Left hindlimb (tissue), 1 donor: ENCODE results near the gene PKIB.

Experiments used
- DNase-seq: peaks from one replicate; pipeline ENCODE4 v3.0.0-alpha.2; 2018

The PKIB gene

DNA sequence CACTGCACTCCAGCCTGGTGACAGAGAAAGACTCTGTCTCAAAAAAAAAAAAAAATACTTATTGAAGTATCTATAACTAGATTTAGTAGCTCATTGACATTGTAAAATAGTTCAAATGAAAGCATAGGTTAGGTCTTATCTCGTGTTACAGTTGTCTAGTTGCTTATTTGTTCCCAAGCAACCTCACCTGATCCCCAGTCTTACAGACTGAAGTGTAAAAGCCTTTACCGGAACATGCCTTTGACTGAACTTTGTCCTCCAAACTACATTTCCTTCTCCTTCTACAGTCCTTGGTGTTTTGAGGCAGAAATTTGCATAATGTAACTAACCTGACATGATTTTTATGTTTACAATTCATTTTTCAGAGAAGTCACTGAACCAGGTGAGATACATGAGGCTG is 61.0 kb downstream of the PKIB start:
- no peak for DNase-seq

GRCh38 chr6:122673343-122673961 is 63.2 kb downstream of the PKIB start:
- DNase-seq: no peak

GRCh38 chr6:122676146-122676545 is 65.9 kb downstream of the PKIB start:
- no peak for DNase-seq

- DNase-seq: no peak
Measured at GRCh38 chr6:122676688-122677087, 66.5 kb downstream of the PKIB start.

DNA sequence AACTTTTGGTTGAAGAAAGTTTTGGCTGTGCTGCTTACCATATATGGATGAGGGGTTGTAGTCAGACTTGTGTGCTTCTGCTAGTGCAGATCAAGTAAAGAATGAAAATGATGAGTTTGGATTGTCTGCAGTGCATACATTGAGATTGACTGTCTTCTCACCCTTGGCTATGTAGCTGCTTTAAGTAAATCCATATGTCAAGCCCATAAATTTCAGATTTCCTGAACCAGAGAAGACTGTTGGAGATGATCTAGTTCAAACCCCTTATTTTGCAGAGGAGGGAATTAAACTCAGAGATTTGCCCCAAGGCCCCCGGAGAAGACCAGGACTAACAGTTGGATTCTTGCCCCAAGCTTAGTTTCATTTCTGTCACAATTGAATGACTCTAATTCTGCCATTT is 67.2 kb downstream of the PKIB start:
- no peak for DNase-seq

DNA sequence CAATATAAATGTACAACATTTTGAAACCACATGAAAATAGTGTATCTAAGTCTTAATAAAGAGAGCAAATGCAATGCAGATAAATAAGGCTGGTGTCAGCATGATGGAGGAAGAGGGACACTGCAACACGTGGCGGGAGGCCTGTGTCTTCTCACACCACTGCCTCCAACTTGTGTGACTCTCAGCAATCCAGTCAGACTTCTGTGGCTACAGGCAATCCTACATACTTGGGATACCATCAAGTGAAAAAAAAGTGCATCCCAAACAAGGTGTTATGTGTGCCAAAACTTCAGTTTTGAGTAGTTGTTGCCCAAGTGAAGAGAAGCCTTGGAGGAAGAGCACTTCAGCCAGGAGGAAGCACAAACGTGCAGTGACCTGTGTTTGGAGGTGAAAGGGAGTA is 68.6 kb downstream of the PKIB start:
- no peak for DNase-seq

DNA sequence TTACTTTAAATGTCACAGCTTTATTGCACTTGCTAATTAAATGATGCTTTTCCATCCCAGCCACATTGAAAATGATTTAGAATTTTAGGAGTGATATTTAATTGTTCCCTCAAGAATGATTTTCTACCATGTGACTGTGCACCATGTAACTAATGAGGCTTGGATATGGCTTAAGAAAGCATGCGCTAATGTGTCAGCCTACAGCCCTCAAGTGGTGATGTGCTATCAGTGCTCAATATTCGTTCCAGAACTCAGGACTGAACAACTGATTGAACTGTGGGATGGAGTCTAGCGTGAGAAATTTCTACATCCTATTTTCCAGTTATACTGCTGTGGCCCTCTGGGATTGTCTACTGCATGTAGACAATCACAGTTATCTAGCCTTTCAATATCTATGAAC is 71.5 kb downstream of the PKIB start:
- DNase-seq: no peak

DNA sequence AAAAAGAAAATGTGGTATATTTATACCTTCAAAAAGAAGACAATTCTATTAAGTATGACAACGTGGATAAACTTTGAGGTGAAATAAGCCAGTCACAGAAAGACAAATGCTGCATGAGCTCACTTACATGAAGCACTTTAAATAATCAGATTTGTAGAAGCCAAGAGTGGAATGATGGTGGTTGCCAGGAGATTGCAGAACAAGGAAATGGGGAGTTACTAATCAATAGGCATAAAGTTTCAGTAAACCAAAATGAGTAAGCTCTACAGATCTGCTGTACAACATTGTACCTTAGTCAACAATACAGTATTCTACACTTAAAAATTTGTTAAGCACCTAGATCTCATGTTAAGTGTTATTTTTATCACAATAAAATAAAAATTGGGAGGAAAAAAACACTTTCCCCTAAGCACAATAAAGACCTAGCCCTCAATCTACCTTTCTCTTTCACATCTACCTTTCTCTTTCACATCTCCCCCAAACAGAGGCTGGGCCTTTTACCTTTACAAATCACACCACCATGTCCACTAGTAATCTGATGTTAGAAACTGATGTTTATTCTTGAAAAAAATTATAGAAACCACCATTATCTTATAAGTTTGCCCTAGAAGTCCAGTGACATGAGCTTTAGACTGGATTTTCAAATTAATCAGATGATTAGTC is 73.9 kb downstream of the PKIB start:
- DNase-seq: no peak

- DNase-seq: no peak
Measured at GRCh38 chr6:122692175-122692598, 82.0 kb downstream of the PKIB start.

GRCh38 chr6:122692807-122693580 is 82.8 kb downstream of the PKIB start:
- DNase-seq: no peak

DNA sequence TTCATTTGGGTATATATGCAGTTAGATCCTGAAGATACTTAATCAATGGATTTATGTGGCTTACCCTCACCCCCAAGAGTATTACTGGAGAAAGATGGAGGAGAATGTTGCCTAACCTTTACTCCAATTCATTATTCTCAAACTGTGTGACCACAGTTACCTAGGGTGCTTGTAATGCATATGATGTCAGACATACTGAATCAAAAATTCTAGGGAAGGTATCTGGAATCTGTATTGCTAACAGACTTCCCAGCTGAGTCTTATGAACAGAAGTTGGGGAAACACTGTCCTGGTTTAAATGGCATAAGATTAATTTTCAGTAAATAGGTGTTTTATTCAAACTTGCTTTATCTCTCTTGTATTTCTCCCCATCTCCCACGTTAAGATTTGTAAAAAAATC is 83.9 kb downstream of the PKIB start:
- DNase-seq: no peak

DNA sequence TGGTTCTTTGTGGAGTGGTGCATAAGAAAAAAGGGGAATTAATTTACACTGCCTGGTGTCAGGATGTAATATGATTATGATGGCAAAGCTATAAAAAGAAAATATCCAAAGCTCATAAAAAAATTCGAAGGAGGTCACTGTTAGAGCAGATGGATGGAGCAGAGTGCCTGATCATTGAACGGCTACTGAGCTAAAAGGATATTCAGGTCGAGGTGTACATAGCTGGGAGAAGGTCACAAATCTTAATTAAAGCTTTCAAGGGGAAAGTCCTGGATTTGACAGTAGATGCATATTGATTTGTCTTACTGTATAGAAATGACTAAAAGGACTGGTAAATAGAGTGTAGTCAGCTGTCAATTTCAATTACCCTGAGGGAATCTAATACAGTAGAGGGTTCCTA is 84.4 kb downstream of the PKIB start:
- DNase-seq: no peak

DNA sequence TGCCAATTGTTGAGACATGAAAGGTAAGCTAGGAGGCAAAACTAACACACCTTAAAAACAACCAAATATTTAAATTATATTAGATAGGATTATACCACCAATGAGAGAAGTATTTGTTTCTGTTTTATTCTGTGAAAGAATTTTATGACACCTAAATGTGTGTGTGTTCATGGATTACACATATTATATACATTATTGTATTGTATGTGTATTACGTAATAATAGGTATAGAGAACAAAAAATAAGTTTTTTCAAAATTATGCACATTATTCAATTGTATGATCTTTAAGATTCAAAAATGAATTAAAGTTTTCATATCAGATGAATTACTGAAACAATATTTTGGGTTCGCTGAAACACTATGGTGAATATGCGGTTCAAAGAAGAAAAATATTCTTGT is 85.0 kb downstream of the PKIB start:
- no peak for DNase-seq

GRCh38 chr6:122696079-122696478 is 85.9 kb downstream of the PKIB start:
- DNase-seq: no peak

DNA sequence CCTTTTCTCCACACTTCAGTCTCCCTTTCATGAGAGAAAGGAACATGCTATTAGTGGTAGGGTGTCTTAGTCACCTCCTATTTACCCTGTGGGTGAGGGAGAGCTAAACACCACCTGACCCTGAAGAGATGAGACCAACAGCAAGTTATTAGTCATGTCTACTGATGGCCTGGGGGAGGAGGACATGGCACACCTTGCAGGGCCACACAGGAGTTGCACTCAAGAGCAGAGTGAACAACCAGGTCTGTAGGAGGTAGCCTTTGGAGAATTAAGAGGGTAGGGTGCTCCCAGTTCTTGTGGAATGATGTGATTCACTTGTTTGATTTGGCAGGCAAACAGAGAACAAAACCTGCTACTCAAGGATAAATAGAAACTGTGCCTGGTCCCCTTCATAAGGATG is 86.6 kb downstream of the PKIB start:
- DNase-seq: no peak

DNA sequence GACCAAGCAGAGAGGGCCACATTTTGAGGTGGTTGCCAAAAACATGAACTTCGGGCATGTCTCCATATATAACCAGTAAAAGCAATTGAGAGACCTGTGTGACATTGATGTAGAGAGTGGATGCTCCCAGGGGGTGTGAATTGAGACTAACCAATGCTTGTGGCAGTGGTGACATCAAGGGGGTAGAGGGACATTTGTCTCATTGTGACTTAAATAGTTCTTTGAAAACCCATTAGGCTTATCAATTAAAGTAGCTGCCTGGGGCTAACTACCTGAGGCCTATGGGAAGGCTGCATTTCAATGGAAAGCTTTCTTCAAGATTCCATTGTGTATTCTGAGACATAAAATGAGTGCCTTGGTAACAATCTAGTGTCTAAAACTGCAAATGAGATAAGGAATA is 87.3 kb downstream of the PKIB start:
- no peak for DNase-seq

- no peak for DNase-seq
Measured at GRCh38 chr6:122701666-122702065, 91.5 kb downstream of the PKIB start.

DNA sequence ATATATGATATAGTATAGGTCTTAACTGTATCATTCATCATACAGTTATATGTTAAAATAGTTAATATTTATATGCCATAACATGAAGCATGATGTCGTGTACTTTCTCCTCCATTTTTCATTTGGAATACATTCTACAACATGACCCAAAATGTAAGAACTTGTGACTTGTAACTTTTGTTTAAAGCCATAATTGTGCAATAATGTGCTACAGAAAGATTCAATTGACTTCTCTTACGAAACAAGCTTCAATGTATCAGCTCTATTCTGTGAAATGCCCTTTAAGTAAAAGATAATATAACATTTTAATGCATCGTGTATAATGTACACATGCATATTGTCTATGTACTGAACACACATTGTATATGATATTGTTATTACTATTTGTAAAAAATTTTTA is 92.6 kb downstream of the PKIB start:
- DNase-seq: no peak

DNA sequence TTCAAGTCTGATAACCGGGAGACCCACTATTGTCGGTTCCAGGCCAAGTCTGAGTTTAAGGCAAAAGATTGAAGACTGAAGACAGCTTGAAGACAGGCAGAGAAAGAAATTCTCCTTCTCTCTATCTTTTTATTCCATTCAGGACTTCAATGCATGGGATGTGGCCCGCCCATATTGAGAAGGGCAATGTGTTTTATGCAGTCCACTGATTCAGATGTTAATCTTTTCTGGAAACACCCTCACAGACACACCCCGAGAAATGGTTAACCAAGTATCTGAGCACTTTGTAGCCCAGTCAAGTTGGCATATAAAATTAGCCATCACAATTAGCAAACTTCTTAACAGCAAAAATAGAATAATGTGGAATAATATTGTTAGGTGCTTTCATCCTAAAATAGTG is 93.9 kb downstream of the PKIB start:
- no peak for DNase-seq

DNA sequence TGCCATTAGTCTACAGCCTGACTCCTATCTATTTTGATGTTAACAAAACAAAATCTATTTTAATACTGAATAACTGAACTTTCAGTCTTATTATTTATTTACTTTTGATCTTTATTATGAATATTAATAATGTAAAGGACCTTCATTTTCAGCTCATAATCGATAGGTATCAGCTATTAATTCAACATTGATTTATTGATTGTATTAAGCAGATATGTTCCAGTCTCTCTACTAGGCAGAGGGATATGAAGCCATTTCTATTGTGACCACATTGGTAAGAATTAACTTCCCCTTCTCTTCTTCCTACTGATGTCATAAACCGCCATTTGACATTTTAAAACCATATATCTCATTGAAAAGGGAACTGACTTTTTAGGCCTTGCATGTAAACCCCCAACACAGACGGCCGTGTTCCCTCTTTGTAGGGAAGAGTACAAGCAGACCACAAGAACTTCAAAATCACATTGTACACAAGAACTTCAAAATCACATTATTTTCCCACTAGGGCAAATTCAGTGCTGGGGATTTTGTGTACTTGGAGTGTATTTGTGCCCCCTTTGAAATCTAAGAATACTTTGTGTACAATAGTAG is 99.8 kb downstream of the PKIB start:
- DNase-seq: no peak

GRCh38 chr6:122710908-122711635 is 100.9 kb downstream of the PKIB start:
- no peak for DNase-seq

- no peak for DNase-seq
Measured at GRCh38 chr6:122712093-122712447, 101.9 kb downstream of the PKIB start.

DNA sequence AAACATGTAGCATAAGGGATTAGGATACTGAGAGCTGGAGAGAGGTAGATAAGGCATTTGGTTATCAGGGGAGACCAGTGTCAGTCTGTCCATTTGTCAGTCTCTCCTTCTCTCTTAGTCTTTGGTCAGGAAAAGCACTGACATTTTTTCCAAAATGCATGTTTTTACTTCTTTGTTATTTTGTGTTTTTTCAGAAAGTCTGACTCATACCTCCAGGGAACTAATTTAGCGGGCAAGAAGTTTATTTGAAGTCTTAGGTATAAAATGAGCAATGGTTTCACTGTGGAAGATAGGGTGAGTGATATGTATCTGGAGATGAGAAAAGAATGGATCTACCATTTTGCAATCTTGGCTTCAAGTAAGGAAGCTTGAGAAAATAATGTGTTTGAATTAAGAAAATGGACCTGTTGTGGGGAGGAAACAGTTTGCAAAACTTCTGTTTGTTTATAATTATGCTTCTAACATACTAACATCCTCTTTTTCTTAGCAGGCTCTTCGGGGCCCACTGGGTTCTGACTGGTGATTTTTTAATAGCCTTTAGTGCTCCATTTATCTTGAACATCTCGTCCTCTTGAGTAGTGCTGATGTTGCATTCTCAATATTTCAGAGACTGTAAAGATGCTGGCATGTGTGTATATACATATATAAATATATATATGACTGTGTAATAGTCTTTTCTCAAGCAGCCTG is 102.4 kb downstream of the PKIB start:
- no peak for DNase-seq
